ENCODE results near the gene PRKG1.

- TF ChIP-seq CTCF (IDR thresholded peaks at IDR 0.05) (no peak), ZFX (IDR thresholded peaks at IDR 0.05; ENCODE audit: borderline replicate concordance) (no peak)
Measured at GRCh38 chr10:51950996-51951555, 876.8 kb downstream of the PRKG1 start.
